Loucy (cell line): ENCODE measurements around the gene SPATA13.

Source experiments
- H2AFZ ChIP-seq: fragments of 200-600 bp; sonication (generic); 2 replicates; pipeline ENCODE4 v1.6.0; 2016; ENCODE audit warnings: antibody characterized with exemption, mild to moderate bottlenecking, low read length, moderate library complexity
- H3F3A ChIP-seq: fragments of 200-600 bp; 2 replicates; pipeline ENCODE4 v1.6.0; 2016; ENCODE audit warnings: antibody characterized with exemption, low read depth, mild to moderate bottlenecking
- H3K27me3 ChIP-seq: fragments of 200-600 bp; sonication (generic); 2 replicates; pipeline ENCODE4 v1.6.1; 2014; ENCODE audit warnings: low read length, mild to moderate bottlenecking; ENCODE audit not compliant: insufficient read depth, poor library complexity, severe bottlenecking
- H3K36me3 ChIP-seq: fragments of 200-600 bp; sonication (generic); 2 replicates; pipeline ENCODE4 v1.6.1; 2016; ENCODE audit warnings: low read length; ENCODE audit not compliant: insufficient read depth
- H3K4me1 ChIP-seq: fragments of 200-600 bp; sonication (generic); 2 replicates; pipeline ENCODE4 v1.5.1; 2014; ENCODE audit warnings: low read length, mild to moderate bottlenecking; ENCODE audit not compliant: insufficient read depth, poor library complexity, severe bottlenecking
- H3K4me2 ChIP-seq: fragments of 200-600 bp; sonication (generic); 2 replicates; pipeline ENCODE4 v1.6.0; 2014; ENCODE audit warnings: antibody characterized with exemption, low read length, low read depth, mild to moderate bottlenecking; ENCODE audit not compliant: poor library complexity, severe bottlenecking
- H3K4me3 ChIP-seq: fragments of 200-600 bp; sonication (generic); 2 replicates; pipeline ENCODE4 v1.5.1; 2014; ENCODE audit warnings: low read length, mild to moderate bottlenecking, mixed read lengths; ENCODE audit not compliant: poor library complexity, severe bottlenecking
- H3K79me2 ChIP-seq: fragments of 200-600 bp; sonication (generic); 2 replicates; pipeline ENCODE4 v1.6.1; 2014; ENCODE audit warnings: low read length; ENCODE audit not compliant: insufficient read depth
- H3K9ac ChIP-seq: fragments of 200-600 bp; sonication (generic); 2 replicates; pipeline ENCODE4 v1.6.0; 2014; ENCODE audit warnings: mild to moderate bottlenecking, low read depth, low read length, moderate library complexity; ENCODE audit not compliant: poor library complexity, severe bottlenecking
- H3K9me2 ChIP-seq: fragments of 200-600 bp; sonication (generic); replicated peaks from 2 replicates; pipeline ENCODE4 v1.6.1; 2016; ENCODE audit warnings: low read depth, low read length, mixed read lengths
- H3K9me3 ChIP-seq: fragments of 200-600 bp; sonication (generic); 2 replicates; pipeline ENCODE4 v1.6.1; 2014; ENCODE audit warnings: mild to moderate bottlenecking, antibody characterized with exemption, low read length, low read depth; ENCODE audit not compliant: insufficient read depth
- H4K20me1 ChIP-seq: fragments of 200-600 bp; sonication (generic); 2 replicates; pipeline ENCODE4 v1.6.0; 2014; ENCODE audit warnings: antibody characterized with exemption, low read length, mild to moderate bottlenecking; ENCODE audit not compliant: insufficient read depth, poor library complexity, severe bottlenecking
- EZH2phosphoT487 ChIP-seq: fragments of 200-600 bp; IDR thresholded peaks from 2 replicates; pipeline ENCODE4 v1.6.1; 2018; ENCODE audit warnings: antibody characterized with exemption, mild to moderate bottlenecking, moderate library complexity, borderline replicate concordance
- TF ChIP-seq, protein P1 (sequence below): fragments of 200-600 bp; sonication (generic); conservative IDR thresholded peaks from 2 replicates; pipeline ENCODE4 v1.5.1; 2014; ENCODE audit warnings: mild to moderate bottlenecking, antibody characterized with exemption, low read length

SPATA13 gene

DNA sequence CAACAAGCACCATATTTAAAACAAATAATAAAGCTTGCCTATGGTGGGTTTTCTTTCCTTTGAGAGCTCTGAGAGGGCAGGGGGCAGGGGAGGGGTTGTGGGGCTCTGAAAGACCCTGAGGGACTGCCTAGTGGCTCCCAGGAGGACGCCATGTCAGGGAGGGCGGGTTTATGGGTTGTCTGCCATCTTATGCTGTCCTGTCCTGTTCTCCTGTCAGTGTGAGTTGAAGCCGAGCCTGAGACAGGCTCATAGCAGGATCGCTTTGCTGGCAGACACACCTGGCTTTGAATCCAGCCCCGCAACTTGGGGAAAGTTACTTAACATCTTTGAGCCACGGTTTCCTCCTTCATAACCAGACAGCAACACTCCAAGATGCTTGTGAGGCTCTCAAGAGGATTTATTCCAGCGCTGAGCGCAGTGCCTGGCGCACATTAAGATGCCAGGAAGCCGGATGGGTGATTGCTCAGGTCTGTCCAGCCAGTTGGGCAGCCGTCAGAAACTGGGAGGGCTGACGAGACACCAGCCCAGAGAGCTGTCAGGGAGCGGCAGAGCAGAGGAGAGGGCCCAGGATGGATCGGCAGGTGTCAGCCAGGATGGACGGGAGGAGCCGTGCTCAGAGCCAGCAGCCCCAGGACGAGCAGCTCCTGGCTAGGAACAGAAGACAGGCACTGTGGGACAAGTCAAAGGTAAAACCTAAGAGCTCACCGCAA lies 112.1 kb downstream of the SPATA13 start:
- Histone ChIP-seq H2AFZ (peak overlapping the region; percentile 74), H3K9me3 (no peaks in the 10 kb centered on the region), H3K4me2 (peak overlapping the region; percentile 90), H3F3A (peaks cover 9% of the 10 kb centered on the region; the same call in 1 of the 2 replicates), H3K9ac (peak overlapping the region; percentile 80), H3K36me3 (no peaks in the 10 kb centered on the region), H3K79me2 (peaks cover 33% of the 10 kb centered on the region; the same call in 1 of the 2 replicates), H3K4me3 (peak overlapping the region; percentile 74), H3K9me2 (no peaks in the 10 kb centered on the region), H3K27me3 (no peaks in the 10 kb centered on the region), H3K4me1 (peaks cover 49% of the 10 kb centered on the region), H4K20me1 (no peaks in the 10 kb centered on the region)
- TF ChIP-seq EZH2phosphoT487 = no peak
- TF ChIP-seq, protein P1, sequence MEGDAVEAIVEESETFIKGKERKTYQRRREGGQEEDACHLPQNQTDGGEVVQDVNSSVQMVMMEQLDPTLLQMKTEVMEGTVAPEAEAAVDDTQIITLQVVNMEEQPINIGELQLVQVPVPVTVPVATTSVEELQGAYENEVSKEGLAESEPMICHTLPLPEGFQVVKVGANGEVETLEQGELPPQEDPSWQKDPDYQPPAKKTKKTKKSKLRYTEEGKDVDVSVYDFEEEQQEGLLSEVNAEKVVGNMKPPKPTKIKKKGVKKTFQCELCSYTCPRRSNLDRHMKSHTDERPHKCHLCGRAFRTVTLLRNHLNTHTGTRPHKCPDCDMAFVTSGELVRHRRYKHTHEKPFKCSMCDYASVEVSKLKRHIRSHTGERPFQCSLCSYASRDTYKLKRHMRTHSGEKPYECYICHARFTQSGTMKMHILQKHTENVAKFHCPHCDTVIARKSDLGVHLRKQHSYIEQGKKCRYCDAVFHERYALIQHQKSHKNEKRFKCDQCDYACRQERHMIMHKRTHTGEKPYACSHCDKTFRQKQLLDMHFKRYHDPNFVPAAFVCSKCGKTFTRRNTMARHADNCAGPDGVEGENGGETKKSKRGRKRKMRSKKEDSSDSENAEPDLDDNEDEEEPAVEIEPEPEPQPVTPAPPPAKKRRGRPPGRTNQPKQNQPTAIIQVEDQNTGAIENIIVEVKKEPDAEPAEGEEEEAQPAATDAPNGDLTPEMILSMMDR = no peak

DNA sequence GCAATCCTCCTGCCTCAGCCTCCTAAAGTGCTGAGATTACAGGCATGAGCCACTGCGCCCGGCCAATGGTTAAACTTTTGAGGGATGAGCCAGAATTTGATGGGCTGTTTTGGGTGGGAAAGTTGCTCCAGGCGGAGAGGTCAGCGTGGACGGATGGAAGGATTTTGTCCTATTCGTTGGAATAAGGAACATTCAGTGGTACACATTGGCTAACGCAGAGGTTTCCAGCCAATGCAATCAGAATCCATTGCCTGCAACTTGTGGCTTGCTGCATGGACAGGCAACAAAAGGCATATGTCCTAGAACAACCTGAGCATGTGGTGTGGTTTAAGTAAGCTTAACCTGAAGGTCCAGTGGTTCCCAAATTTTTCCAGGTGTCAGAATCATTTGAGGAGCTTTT lies 113.4 kb downstream of the SPATA13 start:
- Histone ChIP-seq H3K36me3 (no peaks in the 10 kb centered on the region), H4K20me1 (no peaks in the 10 kb centered on the region), H3K4me2 (no peak overlapping the region), H3K9me3 (no peaks in the 10 kb centered on the region), H3K9ac (no peak overlapping the region), H3F3A (peaks cover 9% of the 10 kb centered on the region; the same call in 1 of the 2 replicates), H3K9me2 (no peaks in the 10 kb centered on the region), H2AFZ (no peak overlapping the region), H3K79me2 (peaks cover 33% of the 10 kb centered on the region; the same call in 1 of the 2 replicates), H3K4me1 (peaks cover 49% of the 10 kb centered on the region), H3K27me3 (no peaks in the 10 kb centered on the region), H3K4me3 (no peak overlapping the region)
- no peak for TF ChIP-seq EZH2phosphoT487
- TF ChIP-seq, protein P1 = no peak

DNA sequence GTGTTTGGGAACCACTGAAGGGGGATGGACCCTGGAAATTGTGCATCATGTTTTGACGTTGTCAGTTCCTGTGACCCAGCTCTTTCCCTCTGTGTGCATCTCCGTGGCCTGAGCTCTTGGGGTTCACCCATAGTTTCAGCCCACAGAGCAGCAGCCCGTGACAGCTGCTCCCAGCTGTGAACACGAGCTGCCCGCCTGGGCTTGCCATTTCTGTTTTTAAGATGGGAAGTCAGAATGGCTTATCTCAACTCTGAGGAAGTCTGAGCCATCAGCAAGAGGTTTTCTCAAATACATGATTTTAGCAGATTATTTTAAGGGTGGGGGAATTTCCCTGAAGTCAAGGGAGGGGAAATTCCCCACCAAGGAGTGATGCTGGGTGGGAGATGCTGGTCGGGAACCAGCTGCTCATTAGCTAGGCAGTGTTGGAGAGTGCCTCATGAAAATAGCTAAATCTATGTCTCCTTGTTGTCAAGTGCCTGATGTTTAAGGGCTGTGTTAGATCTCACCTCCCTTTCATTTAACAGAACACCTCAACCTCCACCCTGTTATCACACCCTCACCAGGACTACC lies 114.0 kb downstream of the SPATA13 start:
- H3K79me2 ChIP-seq = peaks cover 33% of the 10 kb centered on the region; the same call in 1 of the 2 replicates
- peak overlapping the region; percentile 8 for H3K9ac ChIP-seq
- H4K20me1 ChIP-seq = no peaks in the 10 kb centered on the region
- TF ChIP-seq EZH2phosphoT487 = no peak
- TF ChIP-seq, protein P1 = no peak
- peaks cover 49% of the 10 kb centered on the region for H3K4me1 ChIP-seq
- no peaks in the 10 kb centered on the region for H3K27me3 ChIP-seq
- no peaks in the 10 kb centered on the region for H3K9me3 ChIP-seq
- no peaks in the 10 kb centered on the region for H3K9me2 ChIP-seq
- H3K4me2 ChIP-seq = no peak overlapping the region
- H3K4me3 ChIP-seq = no peak overlapping the region
- peaks cover 9% of the 10 kb centered on the region; the same call in 1 of the 2 replicates for H3F3A ChIP-seq
- no peaks in the 10 kb centered on the region for H3K36me3 ChIP-seq
- no peak overlapping the region for H2AFZ ChIP-seq
